Measurements from ENCODE around the gene ZNF71.
A peak's percentile ranks its signal among the peaks of the same experiment; 100 is the strongest.

The ZNF71 gene

DNA sequence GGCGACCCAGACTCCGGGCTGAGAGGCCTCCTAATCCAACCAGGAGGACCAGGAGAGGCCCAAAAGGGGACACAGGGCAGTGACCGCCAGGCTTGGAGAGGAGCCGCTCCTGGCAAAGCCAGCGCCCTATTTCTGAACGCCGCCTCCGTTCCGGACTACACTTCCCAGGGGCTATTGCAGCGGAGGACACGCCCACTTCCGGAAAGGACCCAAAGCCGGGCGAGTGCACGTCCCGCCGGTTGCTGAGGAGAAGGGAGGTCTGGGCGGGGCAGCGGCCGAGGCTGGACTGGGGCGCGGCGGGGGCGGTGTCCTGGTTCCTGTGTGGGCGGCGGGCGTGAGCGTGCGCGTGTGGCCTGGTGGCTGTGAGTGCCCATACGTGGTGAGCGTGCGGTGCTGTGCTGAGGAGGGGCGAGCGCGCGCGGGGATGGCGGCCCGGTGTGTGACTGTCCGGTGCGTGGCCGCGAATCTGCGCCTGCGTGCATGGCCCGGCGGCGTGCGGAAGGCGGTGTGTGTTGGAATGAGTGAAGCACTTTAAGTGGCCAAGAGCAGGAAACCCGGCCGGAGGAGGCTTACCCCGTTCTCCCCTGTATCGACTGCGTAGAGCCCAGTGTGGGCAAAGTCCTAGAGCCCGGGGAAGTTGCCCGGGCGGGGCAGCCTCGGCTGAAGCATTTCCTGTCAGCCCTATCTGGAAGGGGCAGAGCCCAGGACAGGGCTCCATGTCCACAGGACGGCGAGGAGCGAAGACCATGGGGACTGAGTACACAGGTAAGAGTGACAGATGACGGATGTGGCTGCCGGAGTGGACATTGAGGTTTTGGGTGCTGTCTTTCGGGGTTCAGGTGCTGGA lies 27.6 kb upstream of the ZNF71 start, which contains the start of gene ZNF470:
Gene ZNF470, plus strand, starts transcription at position 195 of the 847 bp plus-strand sequence. CDS start 2,844 bp downstream, outside the sequence.
- ChIA-PET CTCF (no interaction called here), POLR2A (no interaction called here)
- peak; percentile 51 for DNase-seq (ENCODE audit: low read depth, low spot score)
- TF ChIP-seq, protein P1, sequence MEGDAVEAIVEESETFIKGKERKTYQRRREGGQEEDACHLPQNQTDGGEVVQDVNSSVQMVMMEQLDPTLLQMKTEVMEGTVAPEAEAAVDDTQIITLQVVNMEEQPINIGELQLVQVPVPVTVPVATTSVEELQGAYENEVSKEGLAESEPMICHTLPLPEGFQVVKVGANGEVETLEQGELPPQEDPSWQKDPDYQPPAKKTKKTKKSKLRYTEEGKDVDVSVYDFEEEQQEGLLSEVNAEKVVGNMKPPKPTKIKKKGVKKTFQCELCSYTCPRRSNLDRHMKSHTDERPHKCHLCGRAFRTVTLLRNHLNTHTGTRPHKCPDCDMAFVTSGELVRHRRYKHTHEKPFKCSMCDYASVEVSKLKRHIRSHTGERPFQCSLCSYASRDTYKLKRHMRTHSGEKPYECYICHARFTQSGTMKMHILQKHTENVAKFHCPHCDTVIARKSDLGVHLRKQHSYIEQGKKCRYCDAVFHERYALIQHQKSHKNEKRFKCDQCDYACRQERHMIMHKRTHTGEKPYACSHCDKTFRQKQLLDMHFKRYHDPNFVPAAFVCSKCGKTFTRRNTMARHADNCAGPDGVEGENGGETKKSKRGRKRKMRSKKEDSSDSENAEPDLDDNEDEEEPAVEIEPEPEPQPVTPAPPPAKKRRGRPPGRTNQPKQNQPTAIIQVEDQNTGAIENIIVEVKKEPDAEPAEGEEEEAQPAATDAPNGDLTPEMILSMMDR (IDR thresholded peaks at IDR 0.05; ENCODE audit: insufficient read depth, low read length, missing control alignments), result no peak
- H3K4me3 ChIP-seq (ENCODE audit: low read depth, low read length), result peak within 1 kb of the TSS; percentile 97

DNA sequence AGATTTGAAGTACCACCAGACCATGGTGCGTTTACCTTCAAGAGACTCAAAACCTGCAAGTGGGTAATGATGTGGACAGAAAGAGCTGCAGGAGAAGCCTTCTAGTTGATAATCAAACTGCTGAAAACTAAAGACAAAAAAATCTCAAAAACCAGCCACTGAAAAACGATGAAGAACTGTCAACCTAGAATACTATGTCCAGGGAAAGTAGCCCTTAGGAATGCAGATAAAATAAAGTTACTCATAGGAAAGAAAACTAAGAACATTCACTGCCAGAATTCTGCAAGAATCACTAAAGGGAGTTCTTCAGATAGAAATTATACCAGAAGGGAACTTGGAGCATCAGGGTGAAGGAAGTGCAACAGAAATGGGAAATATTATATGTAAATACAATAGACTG lies 22.5 kb upstream of the ZNF71 start:
- TF ChIP-seq, protein P1 (IDR thresholded peaks at IDR 0.05; ENCODE audit: insufficient read depth, low read length, missing control alignments), result no peak
- CTCF ChIA-PET, result no interaction called here
- POLR2A ChIA-PET, result no interaction called here
- no peak overlapping the region for H3K4me3 ChIP-seq (ENCODE audit: low read depth, low read length)
- DNase-seq (ENCODE audit: low read depth, low spot score), result no peak

DNA sequence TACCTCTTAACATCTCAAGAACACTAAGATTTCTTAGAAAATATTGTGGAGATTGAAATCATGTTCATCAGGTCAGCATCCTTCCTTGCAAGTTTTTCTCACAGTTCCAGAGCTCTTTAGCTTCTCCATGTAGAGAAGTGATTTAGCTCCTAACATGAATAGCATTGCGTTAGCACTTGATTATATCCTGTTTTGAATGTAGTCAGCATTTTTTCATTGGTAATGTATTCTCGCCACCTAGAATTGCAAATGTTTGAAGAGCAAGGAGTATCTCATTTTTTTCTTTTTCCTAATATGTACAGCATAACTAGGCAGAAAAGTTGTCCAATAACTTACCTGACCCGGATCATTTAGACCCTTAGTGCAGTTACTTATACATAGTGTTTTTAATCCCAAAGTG lies 21.2 kb upstream of the ZNF71 start:
- DNase-seq (ENCODE audit: low read depth, low spot score), result no peak
- H3K4me3 ChIP-seq (ENCODE audit: low read depth, low read length), result no peak overlapping the region
- TF ChIP-seq, protein P1 (IDR thresholded peaks at IDR 0.05; ENCODE audit: insufficient read depth, low read length, missing control alignments), result no peak
- POLR2A ChIA-PET, result no interaction called here
- CTCF ChIA-PET, result no interaction called here

DNA sequence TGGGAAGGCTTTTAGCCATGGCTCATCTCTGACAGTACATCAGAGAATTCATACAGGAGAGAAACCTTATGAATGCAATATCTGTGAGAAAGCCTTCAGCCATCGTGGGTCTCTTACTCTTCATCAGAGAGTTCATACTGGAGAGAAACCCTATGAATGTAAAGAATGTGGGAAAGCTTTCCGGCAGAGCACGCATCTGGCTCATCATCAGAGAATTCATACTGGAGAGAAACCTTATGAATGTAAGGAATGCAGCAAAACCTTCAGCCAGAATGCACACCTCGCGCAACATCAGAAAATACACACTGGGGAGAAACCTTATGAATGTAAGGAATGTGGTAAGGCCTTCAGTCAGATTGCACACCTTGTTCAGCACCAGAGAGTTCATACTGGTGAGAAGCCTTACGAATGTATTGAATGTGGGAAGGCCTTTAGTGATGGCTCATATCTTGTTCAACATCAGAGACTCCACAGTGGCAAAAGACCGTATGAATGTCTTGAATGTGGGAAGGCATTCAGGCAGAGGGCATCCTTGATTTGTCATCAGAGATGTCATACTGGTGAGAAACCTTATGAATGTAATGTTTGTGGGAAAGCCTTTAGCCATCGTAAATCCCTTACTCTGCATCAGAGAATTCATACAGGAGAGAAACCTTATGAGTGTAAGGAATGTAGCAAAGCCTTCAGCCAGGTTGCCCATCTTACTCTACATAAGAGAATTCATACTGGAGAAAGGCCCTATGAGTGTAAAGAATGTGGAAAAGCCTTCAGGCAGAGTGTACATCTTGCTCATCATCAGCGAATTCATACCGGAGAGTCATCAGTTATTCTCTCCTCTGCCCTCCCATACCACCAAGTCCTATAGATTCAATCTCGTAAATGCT lies 17.1 kb upstream of the ZNF71 start:
- ChIA-PET POLR2A (no interaction called here), CTCF (no interaction called here)
- DNase-seq (ENCODE audit: low read depth, low spot score), result no peak
- TF ChIP-seq, protein P1 (IDR thresholded peaks at IDR 0.05; ENCODE audit: insufficient read depth, low read length, missing control alignments), result no peak
- H3K4me3 ChIP-seq (ENCODE audit: low read depth, low read length), result no peak overlapping the region

DNA sequence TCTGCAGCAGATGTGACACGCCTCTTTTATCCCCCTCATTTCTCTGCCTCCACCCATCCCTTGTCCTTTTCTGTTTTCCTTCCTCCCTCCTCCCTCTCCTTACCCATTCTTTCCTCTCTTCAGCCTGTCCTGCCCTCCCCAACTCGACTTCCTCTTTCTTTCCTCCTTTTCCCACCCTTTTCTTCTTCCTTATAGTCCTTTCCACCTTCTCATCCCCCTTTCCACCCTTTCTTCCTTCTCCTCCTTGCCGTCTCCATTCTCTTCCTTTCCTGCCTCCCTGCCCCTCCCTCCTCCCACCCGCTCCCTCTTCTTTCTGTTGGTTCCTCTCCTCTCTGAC lies 688 bp upstream of the ZNF71 start:
- ChIA-PET POLR2A (no interaction called here), CTCF (no interaction called here)
- TF ChIP-seq, protein P1 (IDR thresholded peaks at IDR 0.05; ENCODE audit: insufficient read depth, low read length, missing control alignments), result no peak
- H3K4me3 ChIP-seq (ENCODE audit: low read depth, low read length), result peak overlapping the region; percentile 89; the same call in 1 of the 2 replicates
- no peak for DNase-seq (ENCODE audit: low read depth, low spot score)

DNA sequence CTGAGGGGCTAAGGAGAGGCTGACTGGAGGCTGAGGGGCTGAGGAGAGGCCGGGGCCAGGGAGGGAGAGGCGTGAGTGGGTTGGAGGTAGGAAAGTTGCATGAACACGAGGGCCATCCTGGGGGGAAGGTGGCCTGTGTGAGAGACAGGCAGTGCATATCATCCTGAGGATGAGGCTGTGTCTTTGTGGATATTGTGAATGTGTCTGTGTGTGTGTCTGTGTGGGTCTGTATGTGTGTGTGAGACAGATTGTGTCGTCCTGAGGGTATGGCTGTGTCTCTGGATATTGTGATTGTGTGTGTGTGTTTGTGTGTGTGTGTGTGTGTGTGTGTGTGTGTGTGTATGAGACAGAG lies 422 bp downstream of the ZNF71 start:
- DNase-seq (ENCODE audit: low read depth, low spot score), result no peak
- TF ChIP-seq, protein P1 (IDR thresholded peaks at IDR 0.05; ENCODE audit: insufficient read depth, low read length, missing control alignments), result no peak
- ChIA-PET CTCF (no interaction called here), POLR2A (no interaction called here)
- H3K4me3 ChIP-seq (ENCODE audit: low read depth, low read length), result peak overlapping the region; percentile 89

Data from AG04449 (cell line).